A549 treated with Hydrocortisone at 1 μM for 4 hours (cell line): ENCODE data around the gene DCBLD2. TPM values are rescaled to one million over a fixed set of nuclear protein-coding genes. Genes with fewer than 3 reads are reported as not detected.

ENCODE experiments used
- total RNA-seq: library from RNA; stranded (reverse); fragments of 200-300 nt; extraction: Qiagen RNA extraction; gene quantifications from 5 replicates; pipeline ENCODE4 v1.2.3, GENCODE V29; 2022

Gene DCBLD2, protein sequence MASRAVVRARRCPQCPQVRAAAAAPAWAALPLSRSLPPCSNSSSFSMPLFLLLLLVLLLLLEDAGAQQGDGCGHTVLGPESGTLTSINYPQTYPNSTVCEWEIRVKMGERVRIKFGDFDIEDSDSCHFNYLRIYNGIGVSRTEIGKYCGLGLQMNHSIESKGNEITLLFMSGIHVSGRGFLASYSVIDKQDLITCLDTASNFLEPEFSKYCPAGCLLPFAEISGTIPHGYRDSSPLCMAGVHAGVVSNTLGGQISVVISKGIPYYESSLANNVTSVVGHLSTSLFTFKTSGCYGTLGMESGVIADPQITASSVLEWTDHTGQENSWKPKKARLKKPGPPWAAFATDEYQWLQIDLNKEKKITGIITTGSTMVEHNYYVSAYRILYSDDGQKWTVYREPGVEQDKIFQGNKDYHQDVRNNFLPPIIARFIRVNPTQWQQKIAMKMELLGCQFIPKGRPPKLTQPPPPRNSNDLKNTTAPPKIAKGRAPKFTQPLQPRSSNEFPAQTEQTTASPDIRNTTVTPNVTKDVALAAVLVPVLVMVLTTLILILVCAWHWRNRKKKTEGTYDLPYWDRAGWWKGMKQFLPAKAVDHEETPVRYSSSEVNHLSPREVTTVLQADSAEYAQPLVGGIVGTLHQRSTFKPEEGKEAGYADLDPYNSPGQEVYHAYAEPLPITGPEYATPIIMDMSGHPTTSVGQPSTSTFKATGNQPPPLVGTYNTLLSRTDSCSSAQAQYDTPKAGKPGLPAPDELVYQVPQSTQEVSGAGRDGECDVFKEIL
- total RNA-seq, result 190 to 301 TPM (median 238 TPM) in 5 replicates

DNA sequence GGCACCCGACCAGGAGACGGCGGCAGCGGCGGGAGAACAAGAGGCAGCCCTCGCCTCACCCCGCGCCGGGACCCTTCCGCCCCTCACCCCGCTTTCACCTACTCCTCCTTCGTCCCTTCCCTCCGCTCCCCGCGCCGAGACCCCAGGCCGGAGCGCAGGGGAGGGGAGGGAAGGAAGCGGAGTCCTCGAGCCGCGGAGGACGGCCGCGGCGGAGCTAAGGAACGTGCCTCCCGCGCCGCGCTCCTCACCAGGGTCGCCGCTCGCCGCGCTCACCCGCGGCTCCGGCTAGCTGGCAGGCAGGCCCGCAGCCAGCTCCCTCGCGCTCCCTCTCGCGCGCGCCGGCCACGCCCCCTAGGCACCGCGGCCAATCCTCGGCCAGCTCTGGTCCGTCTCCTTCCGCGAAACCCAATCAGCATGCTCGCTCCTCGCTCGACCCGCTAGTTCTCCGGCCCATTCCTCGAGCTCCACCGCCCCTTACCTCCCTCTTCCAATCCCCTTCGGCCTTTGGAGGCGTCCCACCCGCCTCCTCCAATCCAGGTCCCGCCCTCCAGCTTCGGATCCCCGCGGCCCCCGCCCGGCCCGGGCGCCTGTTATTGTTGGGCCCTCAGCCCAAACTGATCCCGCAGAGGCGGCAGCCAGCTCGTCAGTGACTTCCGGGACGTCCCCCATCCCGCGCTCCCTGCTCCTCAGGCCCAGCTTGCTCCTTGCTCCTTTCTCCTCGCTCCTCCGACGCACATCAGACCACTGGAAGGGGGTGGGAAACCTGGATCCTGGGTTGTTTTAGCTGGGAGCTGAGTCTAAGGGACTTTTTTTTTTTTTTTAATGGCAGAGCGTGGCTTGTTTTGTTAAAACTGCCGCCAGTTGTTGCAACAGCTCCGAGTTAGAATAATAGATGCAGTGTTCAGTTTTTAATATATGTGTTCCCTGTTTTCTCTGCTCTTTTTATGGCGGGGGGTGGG lies at the start of gene DCBLD2:
DCBLD2 (minus strand) TSS at position 304 of the 959 bp plus-strand sequence. CDS start 369 bp downstream, outside the sequence.

GRCh38 chr3:98763076-98763475 lies 138.4 kb downstream of the DCBLD2 start, which contains the start of gene ST3GAL6:
Gene ST3GAL6, plus strand, starts transcription at chr3:98763340. Its CDS starts 5,101 bp downstream, at chr3:98768441.

Other genes starting within 250 kb of the DCBLD2 start
- gene ST3GAL6, start 138.4 kb downstream of the DCBLD2 start, total RNA-seq, result 0.55 to 1.8 TPM (median 1.2 TPM) in 5 replicates